HG02938 (cell line): ENCODE results near the gene SPARC.
A peak's percentile ranks its signal among the peaks of the same experiment; 100 is the strongest.

ENCODE experiments used
- ATAC-seq: cut with Tn5 transposase; IDR thresholded peaks from one replicate; pipeline ENCODE4 v1.9.1; 2021; ENCODE audit warnings: mild to moderate bottlenecking, moderate library complexity; ENCODE audit not compliant: unreplicated experiment

Gene SPARC

DNA sequence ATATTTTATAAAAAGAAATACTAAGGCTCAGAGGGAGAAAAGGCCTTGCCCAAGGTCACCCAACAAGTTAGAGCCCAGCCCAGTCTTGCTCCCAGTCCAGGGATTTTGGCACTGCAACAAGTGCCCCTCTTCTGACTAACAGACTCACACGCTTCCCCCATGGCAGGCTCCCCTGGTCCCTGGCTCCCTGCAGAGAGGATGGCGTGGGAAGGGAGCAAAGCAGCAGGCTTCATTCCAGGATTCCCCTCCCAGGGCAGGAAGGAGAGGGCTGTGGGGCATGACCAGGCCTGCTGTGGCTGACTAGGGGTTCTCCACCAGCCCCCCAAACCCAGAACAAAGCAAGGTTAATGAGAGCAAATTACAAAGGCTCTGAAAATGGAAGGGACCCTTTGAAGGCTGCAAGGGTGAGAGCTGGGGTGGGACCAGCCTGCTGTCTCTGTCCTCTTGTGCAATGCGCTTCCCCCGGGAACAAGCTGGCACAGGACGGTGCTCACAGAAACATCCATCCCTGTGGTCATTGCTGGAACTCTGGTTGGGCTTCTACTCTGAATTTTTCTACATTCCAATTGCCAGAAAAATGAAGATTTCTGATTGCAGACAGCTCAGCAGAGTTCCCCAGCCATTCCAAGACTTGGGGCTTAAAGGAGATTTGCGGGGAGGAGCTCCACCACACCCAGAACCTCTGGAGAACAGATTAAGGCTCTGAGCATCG, 58.4 kb downstream of the SPARC start:
- no peak for ATAC-seq

DNA sequence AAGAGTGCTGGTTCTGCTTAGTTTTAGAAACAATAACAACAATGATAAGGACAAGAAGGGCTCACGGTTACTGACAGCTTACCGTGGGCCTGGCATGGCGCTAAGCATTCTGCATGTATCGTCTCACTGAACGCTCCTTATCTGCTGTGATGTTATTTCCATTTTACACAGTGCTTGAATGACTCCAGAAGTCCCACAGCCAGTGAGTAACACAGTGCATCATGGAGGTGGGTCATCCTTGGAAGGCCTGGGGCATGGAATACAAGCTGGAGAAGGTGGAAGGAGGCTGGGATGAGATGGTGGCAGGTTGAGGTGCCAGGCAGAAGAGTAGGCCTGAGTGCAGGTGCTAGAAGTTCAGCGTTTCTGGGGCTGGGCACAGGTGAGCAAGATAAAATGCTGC, 59.1 kb downstream of the SPARC start:
- ATAC-seq: no peak

DNA sequence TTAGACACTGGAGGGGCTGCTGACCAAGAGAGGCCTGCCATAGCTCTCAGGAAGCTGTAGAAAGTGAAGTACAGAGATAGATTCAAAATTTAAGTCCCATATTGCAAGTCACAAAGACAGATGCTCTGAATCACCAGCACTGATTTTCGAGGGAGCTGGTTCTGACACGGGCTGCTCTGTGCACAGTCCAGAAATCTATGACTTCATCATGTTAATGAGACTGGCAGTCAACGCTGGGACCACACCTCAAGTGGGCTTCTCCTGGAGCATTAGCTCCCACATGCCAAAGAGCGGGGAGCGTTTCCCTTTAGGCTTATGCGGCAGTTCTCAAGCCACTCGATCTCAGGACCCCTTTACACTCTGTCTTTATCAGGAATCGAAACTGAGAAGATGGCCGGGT, 61.4 kb downstream of the SPARC start:
- no peak for ATAC-seq

DNA sequence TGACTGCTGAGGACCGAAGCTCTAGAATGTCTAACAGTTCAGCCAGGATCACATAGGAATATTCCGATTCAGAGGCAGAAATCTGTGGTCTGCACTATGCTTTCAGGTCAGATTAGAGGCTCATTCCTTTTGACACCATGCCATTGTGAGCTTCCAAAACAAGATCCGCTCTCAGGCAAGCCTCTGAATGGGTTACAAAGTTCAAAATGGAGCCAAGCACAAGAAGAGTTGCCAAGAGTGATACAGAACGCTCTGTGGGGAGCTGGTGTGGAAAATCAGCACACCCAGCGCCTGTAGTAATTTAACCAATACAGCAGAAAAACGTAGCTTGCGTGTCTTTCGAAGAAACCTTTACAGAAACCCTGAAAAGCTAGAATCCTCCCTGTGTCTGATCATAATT, 62.2 kb downstream of the SPARC start:
- ATAC-seq: no peak

DNA sequence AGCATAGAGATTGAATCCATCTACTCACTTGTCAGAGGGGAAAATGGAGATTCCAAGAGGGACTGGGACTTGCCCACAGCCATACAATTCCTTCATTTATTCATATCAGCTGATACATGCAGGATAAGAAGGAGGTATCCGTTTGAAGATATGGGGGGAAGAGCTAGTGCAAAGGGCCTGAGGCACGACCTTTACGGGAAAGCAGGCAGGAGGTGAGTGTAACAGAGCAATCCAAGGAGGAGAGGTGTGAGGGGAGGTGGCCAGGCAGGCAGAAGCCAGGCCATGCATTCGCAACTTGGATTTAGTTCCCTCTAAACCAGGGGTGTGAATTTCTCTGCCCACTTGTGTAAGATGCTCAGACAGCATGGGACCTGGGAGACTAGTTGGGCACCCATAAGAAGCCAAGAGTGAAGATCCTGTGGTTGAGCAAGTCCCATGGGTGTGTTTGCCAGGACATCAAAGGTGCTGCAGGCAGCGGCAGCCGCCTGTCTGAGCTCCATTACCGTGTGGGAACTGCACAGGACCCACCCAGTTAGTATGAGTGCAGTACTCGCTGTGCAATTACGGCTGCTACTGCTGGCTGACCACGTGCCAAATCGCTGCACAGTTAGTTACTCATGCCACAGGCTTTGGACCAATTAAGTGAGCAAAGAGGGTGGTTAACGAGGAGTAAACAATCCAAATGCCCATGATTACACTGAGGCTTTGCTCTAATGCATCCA, 64.2 kb downstream of the SPARC start:
- no peak for ATAC-seq

DNA sequence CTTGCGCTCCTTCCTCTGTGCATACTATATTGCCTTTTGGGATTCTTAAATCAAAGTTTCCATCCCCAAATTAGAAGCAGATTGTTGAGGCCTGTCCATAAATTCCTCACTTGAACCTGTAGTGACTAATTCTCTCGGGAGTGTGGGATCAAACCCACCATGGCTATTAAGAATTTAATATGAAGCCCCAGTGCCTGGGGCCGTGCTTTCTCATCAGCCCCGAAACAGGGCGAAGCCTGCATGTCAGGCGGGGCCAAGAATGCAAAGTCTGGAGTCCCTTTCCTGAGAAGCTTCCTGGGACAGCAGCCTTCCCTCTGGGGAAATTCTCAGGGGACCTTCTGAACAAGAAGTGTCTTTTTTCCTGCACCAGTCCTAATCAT, 66.3 kb downstream of the SPARC start:
- ATAC-seq: no peak

DNA sequence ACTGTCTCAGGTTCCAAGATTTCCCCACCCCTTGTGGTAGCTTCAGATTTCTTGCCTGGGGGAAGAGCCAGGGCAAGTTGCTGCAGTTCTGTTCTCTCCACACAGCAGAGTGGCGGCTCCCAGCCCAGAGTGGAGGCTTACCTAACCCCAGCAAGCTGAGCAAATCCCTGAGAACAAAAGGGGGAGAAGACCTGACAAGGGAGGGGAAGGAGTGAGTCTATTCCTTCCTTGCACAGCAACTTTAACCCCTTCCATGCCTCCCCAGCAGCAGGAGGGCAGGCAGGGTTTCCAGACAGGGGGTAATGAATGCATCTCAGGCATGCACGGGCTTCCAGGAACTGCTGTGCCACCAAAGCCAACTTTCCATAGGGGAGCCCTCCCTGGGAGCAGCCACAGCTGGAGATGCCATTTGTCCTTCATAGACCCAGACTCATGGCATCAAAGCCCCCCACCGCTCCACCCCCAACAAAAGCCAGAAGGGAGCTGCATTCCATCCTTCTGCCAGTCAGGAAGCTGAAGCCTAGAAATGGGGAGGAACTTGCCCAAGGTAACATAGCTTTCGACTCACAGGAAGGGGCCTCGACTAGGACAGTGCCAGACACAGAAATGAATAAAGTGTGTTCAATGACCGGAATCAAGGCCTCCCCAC, 66.8 kb downstream of the SPARC start:
- ATAC-seq: no peak

DNA sequence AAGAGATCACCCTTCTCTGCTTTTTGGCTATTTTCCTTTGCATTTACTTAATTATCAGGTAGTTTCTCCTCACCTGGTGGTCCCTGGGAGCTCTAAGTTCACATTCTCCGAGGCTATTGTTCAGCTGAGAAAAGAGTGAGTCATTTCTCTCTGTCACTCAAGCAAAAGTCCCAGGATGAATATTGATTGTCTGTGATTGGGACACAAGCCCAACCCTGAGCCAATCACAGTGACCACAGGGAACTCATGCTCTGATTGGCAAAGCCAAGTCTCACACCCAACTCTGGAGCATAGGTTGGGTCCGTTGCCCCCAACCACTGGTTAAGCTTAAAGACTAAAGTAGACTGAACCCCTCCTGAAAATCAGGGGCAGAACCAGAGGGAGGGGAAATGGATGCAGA, 67.8 kb downstream of the SPARC start:
- no peak for ATAC-seq

DNA sequence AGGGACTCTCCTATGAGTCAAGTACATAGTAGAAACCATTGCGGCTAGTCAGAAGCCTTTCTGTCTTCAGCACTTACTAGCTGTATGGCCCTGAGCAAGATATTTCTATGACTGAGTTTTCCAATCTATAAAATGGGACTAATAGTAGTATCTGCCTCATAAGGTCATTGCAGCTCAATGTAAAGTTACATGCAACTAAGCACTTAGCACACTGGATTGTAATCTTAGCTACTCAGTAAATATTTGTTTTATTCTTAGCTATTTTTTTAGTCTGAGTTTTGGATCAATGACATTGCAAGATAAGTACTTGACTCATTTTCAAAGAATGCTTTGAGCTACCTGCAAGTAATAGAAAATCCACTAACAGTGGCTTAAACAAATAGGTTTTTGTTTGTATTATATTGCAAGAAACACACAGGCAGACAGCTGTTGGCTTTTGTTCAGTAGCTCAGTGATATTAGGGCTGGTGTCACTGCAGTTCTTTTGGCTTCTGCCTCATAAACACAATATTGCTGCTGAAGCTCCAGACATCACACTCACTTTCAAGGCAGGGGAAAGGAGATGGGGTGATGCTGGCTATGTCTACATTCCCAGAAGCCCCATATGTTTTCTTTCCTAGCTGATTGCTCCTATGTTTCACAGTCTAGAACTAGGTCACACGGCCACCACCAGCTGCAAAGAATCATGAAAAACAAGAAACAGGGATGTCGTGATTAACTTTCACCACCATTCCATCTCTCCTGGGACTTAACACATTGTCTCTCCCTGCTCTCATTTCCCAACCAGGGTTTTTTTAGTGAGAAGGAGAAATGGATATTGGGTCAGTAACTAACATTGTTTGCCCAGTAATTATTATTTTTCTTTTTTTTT, 68.6 kb downstream of the SPARC start:
- no peak for ATAC-seq

DNA sequence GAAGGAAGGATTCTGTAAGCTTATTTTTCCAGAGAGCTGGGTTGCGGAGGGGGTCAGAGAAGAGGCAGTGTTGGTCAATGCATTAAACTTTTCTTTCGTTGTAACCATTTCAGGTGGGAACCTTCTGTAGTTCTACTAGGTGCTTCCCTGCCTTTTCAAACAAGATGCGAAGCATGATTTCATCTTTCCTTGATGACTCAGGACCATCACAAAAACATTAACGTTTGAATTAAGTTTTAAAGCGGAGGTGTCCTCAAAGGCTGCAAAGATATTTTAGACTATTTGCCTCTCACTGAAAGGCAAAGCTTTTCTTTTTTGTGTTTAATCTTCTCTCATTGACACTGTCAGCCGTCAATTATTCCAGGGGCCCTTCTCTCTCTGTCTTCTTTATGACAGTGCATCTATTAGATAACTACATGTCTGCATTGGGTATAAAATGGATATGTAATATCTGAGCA, 69.3 kb downstream of the SPARC start:
- ATAC-seq: no peak

DNA sequence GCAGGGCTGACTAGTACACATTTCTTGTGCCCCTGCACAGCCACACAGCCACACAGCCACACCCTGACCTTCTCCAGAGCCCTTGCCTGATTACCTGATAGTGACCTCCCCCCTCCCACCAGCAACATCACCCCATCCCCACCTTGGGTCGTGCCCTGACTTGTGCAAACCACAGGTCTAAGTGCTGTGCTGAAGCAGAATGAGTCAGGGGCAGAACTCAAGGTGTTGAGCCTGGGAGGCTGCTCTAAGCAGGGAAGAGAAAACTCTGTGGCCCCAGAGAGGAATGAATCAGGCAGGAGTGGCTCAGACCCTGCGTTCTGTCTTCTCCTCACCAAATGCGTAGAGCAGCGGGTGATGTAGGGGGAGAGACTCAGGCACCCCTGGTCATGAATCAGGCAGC, 71.3 kb downstream of the SPARC start:
- ATAC-seq: no peak

DNA sequence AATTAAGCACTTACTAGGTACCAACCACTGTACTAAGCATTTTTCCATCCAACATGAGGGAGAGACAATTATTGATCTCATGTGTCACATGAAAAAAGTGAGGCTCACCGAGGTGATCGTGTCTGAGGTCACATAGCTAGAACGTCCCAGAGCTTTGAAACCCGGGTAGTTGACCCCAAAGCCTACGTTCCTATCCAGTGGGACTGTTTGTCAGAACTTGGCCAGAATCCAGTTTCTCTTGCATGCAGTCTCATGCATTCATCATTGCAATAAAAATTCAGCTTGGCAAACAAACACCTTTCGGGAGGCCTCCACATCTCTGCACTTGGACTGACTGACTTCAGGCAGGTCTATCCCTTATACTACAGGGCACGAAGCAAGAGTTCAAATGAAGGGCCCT, 72.2 kb downstream of the SPARC start:
- no peak for ATAC-seq

DNA sequence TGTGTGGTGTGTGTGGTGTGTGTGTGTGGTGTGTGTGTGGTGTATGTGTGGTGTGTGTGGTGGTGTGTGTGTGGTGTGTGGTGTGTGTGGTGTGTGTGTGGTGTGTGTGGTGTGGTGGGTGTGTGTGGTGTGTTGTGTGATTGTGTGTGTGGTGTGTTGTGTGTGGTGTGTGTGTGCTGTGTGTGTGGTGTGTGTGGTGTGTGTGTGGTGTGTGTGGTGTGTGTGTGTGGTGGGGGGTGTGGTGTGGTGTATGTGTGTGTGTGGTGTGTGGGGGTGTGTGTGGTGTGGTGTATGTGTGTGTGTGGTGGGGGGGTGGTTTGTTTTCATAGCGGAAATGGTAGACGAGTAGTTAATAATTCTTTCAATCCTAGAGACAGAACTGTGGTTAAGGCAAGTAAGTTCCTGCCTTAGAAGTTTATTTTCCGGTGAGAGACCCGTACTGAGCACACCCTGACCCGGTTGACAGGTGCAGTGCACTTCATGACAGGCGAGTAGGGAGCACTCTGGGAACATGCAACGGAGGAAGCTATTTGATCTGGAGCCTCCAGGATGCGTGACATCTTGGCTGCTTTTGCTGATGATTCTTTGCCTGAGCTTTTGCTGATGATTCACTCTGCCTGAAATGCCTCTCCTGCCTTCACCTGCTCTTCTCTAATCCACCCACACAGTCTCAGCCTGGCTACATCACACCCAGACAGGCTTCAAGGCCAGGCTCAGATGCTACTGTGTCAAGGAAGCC, 73.9 kb downstream of the SPARC start:
- peak; percentile 74 for ATAC-seq

DNA sequence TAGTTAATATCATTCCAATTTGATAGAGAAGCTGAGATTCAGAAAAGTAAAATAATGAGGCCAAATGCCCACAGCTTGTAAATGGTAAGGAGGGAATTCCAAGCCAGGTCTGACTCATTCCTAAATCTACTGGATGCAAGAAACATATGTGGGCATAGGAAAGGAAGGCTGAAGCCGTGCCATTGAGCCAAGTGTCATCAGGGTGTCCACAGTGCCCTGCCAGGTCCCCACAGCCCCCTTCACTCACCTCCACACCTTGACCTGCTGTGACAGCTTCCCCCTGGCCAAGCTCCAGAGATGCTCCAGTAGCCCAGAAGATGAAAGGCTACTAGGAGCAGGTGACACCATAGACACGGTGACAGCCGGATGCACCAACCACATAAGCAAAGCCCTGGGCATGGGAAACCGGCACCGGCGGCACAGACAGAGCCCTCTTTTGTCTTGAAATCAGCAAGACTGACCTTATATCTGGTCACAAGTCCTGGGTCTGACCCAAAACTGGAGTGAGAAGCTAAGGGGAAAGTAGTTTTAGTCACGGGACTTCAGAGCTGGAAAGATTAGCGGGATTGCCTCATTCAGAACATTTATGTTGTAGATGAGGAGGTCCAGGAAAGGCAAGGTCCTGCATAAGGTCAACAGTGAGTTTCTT, 75.5 kb downstream of the SPARC start:
- ATAC-seq: no peak
